Left kidney (tissue), 1 donor: ENCODE data around the gene CTSZ. TPM values are rescaled to one million over a fixed set of nuclear protein-coding genes. Genes with fewer than 3 reads are reported as not detected.

ENCODE experiments used
- polyA plus RNA-seq: library from polyadenylated mRNA; unstranded; fragments of 120-200 nt; gene quantifications from one replicate; pipeline ENCODE4 v1.2.1, GENCODE V29; 2013; ENCODE audit not compliant: insufficient read length

CTSZ gene
- polyA plus RNA-seq, 1 donor: 65.2 TPM

Other genes starting within 250 kb of the CTSZ start
- gene GNAS-AS1, start 156.4 kb downstream of the CTSZ start, polyA plus RNA-seq: 1.0 TPM
- 1,874 TPM for gene GNAS, start 154.5 kb downstream of the CTSZ start, polyA plus RNA-seq
- gene NELFCD, start 26.0 kb downstream of the CTSZ start, polyA plus RNA-seq: 162 TPM
- gene TUBB1, start 12.2 kb upstream of the CTSZ start, polyA plus RNA-seq: 1.3 TPM
- gene ATP5F1E, start 25.1 kb upstream of the CTSZ start, polyA plus RNA-seq: 166 TPM
- gene PRELID3B, start 35.5 kb upstream of the CTSZ start, polyA plus RNA-seq: 75.9 TPM
- gene ZNF831, start 156.6 kb upstream of the CTSZ start, polyA plus RNA-seq: 0.15 TPM